Left hindlimb (tissue), 1 donor: ENCODE measurements around the gene EPHA5.
A peak's percentile ranks its signal among the peaks of the same experiment; 100 is the strongest.

Experiments
- DNase-seq: peaks from one replicate; pipeline ENCODE4 v3.0.0-alpha.2; 2018

EPHA5 gene

GRCh38 chr4:65472531-65472930 lies 197.8 kb downstream of the EPHA5 start:
- no peak for DNase-seq

GRCh38 chr4:65467068-65467680 lies 203.1 kb downstream of the EPHA5 start:
- DNase-seq, result no peak

- no peak for DNase-seq
Observed at GRCh38 chr4:65461781-65462180, 208.5 kb downstream of the EPHA5 start.

GRCh38 chr4:65457011-65457410 lies 213.3 kb downstream of the EPHA5 start:
- no peak for DNase-seq

GRCh38 chr4:65456579-65456978 lies 213.7 kb downstream of the EPHA5 start:
- no peak for DNase-seq

- DNase-seq, result no peak
Observed at GRCh38 chr4:65453398-65453797, 216.9 kb downstream of the EPHA5 start.

- DNase-seq, result no peak
Observed at GRCh38 chr4:65450899-65451298, 219.4 kb downstream of the EPHA5 start.

GRCh38 chr4:65437102-65437501 lies 233.2 kb downstream of the EPHA5 start:
- no peak for DNase-seq

- DNase-seq, result no peak
Observed at GRCh38 chr4:65422109-65422508, 248.2 kb downstream of the EPHA5 start.

GRCh38 chr4:65420036-65420435 lies 250.3 kb downstream of the EPHA5 start:
- DNase-seq, result no peak

- peak; percentile 56 for DNase-seq
Observed at GRCh38 chr4:65416891-65417290, 253.4 kb downstream of the EPHA5 start.

- no peak for DNase-seq
Observed at GRCh38 chr4:65407483-65407882, 262.8 kb downstream of the EPHA5 start.

- DNase-seq, result no peak
Observed at GRCh38 chr4:65401083-65401482, 269.2 kb downstream of the EPHA5 start.

GRCh38 chr4:65399084-65399483 lies 271.2 kb downstream of the EPHA5 start:
- DNase-seq, result no peak

GRCh38 chr4:65393078-65393477 lies 277.2 kb downstream of the EPHA5 start:
- DNase-seq, result no peak

GRCh38 chr4:65392488-65392887 lies 277.8 kb downstream of the EPHA5 start:
- DNase-seq, result no peak

GRCh38 chr4:65391814-65392213 lies 278.5 kb downstream of the EPHA5 start:
- no peak for DNase-seq

GRCh38 chr4:65391382-65391781 lies 278.9 kb downstream of the EPHA5 start:
- no peak for DNase-seq

- DNase-seq, result no peak
Observed at GRCh38 chr4:65386927-65387326, 283.4 kb downstream of the EPHA5 start.

GRCh38 chr4:65383589-65384305 lies 286.5 kb downstream of the EPHA5 start:
- DNase-seq, result no peak

GRCh38 chr4:65381648-65382047 lies 288.6 kb downstream of the EPHA5 start:
- DNase-seq, result no peak

GRCh38 chr4:65370709-65371108 lies 299.6 kb downstream of the EPHA5 start:
- DNase-seq, result no peak

GRCh38 chr4:65367306-65367705 lies 303.0 kb downstream of the EPHA5 start:
- DNase-seq, result no peak

- DNase-seq, result no peak
Observed at GRCh38 chr4:65358914-65359313, 311.4 kb downstream of the EPHA5 start.

GRCh38 chr4:65353098-65353497 lies 317.2 kb downstream of the EPHA5 start:
- no peak for DNase-seq
